GM06990 (cell line): Measurements from ENCODE around the gene EIF4ENIF1.
"Not testable (repeated sequence)": the region's sequence is repeated elsewhere in the genome, so short reads cannot be mapped to it uniquely, and the experiment has no call there.

Experiments
- DNase-seq: peaks from one replicate; pipeline ENCODE4 v3.0.0-alpha.2; 2011; ENCODE audit not compliant: insufficient read length; ENCODE audit errors: extremely low read depth
- H3K27me3 ChIP-seq: replicated peaks from 2 replicates; pipeline ENCODE4 v1.6.0; 2011; ENCODE audit warnings: low read length; ENCODE audit not compliant: control insufficient read depth, insufficient read depth
- H3K36me3 ChIP-seq: 2 replicates; pipeline ENCODE4 v1.5.1; 2011; ENCODE audit warnings: low read length; ENCODE audit not compliant: control insufficient read depth, insufficient read depth
- H3K4me3 ChIP-seq: replicated peaks from 2 replicates; pipeline ENCODE4 v1.5.1; 2011; ENCODE audit warnings: low read depth, mild to moderate bottlenecking, control low read depth, low read length
- TF ChIP-seq, protein P1 (sequence below): IDR thresholded peaks from 2 replicates; pipeline ENCODE4 v1.5.1; 2011; ENCODE audit warnings: low read length, control low read depth, mild to moderate bottlenecking, inconsistent platforms; ENCODE audit not compliant: insufficient read depth, poor library complexity, severe bottlenecking

Gene EIF4ENIF1

DNA sequence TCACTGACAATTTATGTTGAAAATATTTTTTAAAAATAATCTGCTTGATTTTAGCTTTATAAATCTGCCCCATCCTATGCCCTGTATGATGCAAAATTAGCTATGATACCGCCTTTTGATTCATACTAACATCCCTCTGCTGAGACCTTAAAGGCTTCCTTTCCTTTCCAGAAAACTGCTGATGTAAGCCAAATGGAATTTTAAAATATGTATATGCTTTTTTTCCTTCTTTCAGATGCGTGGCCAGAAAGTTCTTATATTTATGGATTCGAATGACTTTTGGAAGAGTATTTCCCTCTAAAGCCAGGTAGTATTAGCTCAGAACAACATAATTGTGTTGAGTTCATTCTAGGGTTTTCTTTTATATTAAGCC lies 41.2 kb upstream of the EIF4ENIF1 start:
- no peak overlapping the region for H3K4me3 ChIP-seq
- no peaks in the 10 kb centered on the region; the same call in 1 of the 2 replicates for H3K36me3 ChIP-seq
- no peaks in the 10 kb centered on the region for H3K27me3 ChIP-seq
- TF ChIP-seq, protein P1, sequence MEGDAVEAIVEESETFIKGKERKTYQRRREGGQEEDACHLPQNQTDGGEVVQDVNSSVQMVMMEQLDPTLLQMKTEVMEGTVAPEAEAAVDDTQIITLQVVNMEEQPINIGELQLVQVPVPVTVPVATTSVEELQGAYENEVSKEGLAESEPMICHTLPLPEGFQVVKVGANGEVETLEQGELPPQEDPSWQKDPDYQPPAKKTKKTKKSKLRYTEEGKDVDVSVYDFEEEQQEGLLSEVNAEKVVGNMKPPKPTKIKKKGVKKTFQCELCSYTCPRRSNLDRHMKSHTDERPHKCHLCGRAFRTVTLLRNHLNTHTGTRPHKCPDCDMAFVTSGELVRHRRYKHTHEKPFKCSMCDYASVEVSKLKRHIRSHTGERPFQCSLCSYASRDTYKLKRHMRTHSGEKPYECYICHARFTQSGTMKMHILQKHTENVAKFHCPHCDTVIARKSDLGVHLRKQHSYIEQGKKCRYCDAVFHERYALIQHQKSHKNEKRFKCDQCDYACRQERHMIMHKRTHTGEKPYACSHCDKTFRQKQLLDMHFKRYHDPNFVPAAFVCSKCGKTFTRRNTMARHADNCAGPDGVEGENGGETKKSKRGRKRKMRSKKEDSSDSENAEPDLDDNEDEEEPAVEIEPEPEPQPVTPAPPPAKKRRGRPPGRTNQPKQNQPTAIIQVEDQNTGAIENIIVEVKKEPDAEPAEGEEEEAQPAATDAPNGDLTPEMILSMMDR: no peak
- DNase-seq: no peak

DNA sequence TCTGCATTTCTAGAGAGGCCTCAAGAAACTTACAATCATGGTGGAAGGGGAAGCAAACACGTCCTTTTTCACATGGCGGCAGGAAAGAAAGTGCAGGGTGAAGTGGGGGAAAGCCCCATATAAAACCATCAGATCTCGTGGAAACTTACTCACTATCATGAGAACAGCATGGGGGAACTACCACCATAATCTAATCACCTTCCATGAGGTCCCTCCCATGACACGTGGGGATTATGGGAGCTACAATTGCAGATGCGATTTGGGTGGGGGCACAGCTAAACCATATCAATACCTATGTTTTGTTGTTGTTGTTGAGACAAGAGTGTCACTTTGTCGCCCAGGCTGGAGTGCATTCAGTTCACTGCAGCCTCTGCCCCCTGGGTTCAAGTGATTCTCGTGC lies 36.6 kb upstream of the EIF4ENIF1 start:
- TF ChIP-seq, protein P1: no peak
- DNase-seq: no peak
- Histone ChIP-seq H3K27me3 (no peaks in the 10 kb centered on the region), H3K4me3 (no peak overlapping the region), H3K36me3 (peaks cover 2% of the 10 kb centered on the region)

DNA sequence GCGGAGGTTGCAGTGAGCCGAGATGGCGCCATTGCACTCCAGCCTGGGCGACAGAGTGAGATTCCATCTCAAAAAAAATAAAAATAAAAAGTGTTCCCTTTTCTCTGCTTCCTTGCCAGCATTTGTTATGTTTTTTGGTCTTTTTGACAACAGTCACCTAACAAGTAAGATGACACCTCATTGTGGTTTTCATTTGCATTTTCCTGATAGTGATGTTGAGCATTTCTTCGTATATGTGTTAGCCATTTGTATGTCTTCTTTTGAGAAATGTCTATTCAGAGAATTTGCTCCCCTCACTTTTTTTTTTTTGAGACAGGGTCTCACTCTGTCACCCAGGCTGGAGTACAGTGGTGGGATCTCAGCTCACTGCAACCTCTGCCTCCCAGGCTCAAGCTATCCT lies 34.5 kb upstream of the EIF4ENIF1 start:
- not testable (repeated sequence) for DNase-seq, H3K4me3 ChIP-seq, H3K36me3 ChIP-seq, H3K27me3 ChIP-seq

DNA sequence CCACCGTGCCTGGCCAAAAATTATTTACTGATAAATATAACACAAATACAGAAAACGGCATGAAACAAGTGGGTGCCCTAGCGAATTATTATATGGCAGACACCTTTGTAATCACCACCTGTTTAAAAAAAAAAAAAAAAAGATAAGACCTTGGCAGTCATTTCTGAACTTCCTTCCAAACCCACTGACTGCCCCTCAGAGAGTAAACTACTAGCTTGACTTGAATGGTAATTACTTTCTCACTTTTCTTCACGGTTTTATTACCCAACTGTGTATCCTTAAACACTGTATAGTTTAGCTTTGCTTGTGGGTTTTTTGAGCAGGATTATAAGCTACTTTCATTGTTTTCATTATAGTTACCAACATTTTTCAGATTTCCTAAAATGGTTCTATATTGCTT lies 30.4 kb upstream of the EIF4ENIF1 start:
- H3K27me3 ChIP-seq: no peaks in the 10 kb centered on the region
- no peak overlapping the region for H3K4me3 ChIP-seq
- H3K36me3 ChIP-seq: peaks cover 3% of the 10 kb centered on the region
- no peak for DNase-seq
- TF ChIP-seq, protein P1: no peak

DNA sequence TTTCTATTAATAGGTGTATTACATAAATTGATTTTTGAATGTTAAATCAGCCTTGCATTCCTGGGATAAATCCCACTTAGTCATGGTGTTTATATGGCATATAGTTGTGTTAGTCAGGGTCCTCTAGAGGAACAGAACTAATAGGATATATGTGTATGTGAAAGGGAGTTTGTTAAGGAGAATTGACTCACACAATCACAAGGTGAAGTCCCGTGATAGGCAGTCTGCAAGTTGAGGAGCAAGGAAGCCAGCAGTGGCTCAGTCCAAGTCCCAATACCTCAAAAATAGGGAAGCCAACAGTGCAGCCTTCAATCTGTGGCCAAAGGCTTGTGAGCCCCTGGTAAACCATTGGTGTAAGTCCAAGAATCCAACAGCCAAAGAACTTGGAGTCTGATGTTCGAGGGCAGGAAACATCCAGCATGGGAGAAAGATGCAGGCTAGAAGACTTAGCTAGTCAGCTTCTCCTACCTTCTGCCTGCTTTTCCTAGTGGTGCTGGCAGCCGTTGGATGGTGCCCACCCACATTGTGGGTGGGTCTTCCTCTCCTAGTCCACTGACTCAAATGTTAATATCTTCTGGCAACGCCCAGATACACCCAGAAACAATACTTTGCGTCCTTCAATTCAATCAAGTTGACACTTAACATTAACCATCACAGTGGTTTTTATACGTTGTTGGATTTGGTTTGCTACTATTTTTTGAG lies 19.6 kb upstream of the EIF4ENIF1 start:
- no peak for DNase-seq

DNA sequence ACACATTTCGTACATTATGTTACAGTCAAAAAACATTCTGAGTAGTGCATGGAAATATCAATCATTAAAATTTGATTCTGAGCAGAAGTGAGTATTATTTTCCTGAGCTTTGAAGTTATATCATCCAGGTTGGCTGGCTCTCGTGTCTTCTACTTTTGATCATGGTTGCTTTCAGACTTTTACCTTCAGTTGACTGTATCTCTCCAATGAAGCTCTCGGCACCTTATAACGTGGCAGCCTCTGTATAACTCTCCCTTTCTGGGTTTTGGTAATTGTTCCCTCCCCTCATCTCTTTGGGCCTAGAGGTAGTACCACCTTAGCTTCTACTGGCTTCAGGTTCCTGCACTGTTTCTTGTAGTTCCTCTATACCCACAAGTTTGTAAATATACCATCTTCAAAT lies 18.9 kb upstream of the EIF4ENIF1 start:
- no peak overlapping the region for H3K4me3 ChIP-seq
- TF ChIP-seq, protein P1: no peak
- no peak for DNase-seq
- H3K36me3 ChIP-seq: peaks cover 5% of the 10 kb centered on the region
- H3K27me3 ChIP-seq: no peaks in the 10 kb centered on the region

More for the DNA sequence above, 19.6 kb upstream of the EIF4ENIF1 start:
- TF ChIP-seq, protein P1: no peak
- peaks cover 5% of the 10 kb centered on the region for H3K36me3 ChIP-seq
- H3K27me3 ChIP-seq: no peaks in the 10 kb centered on the region
- no peak overlapping the region for H3K4me3 ChIP-seq

DNA sequence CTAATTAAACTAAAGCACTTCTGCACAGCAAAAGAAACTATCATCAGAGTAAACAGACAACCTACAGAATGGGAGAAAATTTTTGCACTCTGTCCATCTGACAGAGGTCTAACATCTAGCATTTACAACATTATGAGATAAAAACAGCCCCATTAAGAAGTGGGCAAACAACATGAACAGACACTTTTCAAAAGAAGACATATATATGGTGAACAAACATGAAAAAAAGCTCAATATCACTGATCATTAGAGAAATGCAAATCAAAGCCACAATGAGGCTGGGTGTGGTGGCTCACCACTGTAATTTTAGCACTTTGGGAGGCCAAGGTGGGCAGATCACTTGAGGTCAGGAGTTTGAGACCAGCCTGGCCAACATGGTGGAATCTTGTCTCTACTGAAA lies 17.9 kb upstream of the EIF4ENIF1 start:
- not testable (repeated sequence) for H3K36me3 ChIP-seq, H3K4me3 ChIP-seq, H3K27me3 ChIP-seq, DNase-seq
